WTC11 (cell line): ENCODE measurements around the gene EMX2. TPM values are rescaled to one million over a fixed set of nuclear protein-coding genes. Genes with fewer than 3 reads are reported as not detected.

Source experiments
- ATAC-seq: fragments of 200-7000 bp; cut with Tn5 transposase; 2 replicates; pipeline ENCODE4 v1.10.0; 2021; ENCODE audit warnings: mild to moderate bottlenecking, moderate library complexity
- CTCF ChIA-PET: fragments of 300-600 bp; sonication (Branson Sonifier 250); formaldehyde crosslinking; loops from one replicate; lab custom pipeline; 2021; ENCODE audit warnings: antibody characterized with exemption; lab: Charles Lee
- POLR2A ChIA-PET: fragments of 350-600 bp; sonication (Branson Sonifier 250); formaldehyde crosslinking; loops from one replicate; lab custom pipeline; 2021; ENCODE audit warnings: antibody characterized with exemption; lab: Charles Lee
- DNase-seq: peaks from one replicate; pipeline ENCODE4 v3.0.0; 2021; ENCODE audit warnings: low spot score
- H3K27ac Mint-ChIP-seq: 2 replicates; pipeline ENCODE4 v1.8.0; 2021; ENCODE audit warnings: mixed read lengths
- H3K27me3 Mint-ChIP-seq: 2 replicates; pipeline ENCODE4 v1.8.0; 2021; ENCODE audit warnings: low read depth, mild to moderate bottlenecking, moderate library complexity, mixed read lengths
- H3K36me3 Mint-ChIP-seq: 2 replicates; pipeline ENCODE4 v1.8.0; 2021; ENCODE audit warnings: mixed read lengths
- H3K4me1 Mint-ChIP-seq: 2 replicates; pipeline ENCODE4 v1.8.0; 2022; ENCODE audit warnings: mixed read lengths
- H3K4me3 Mint-ChIP-seq: 2 replicates; pipeline ENCODE4 v1.8.0; 2021; ENCODE audit warnings: mild to moderate bottlenecking, moderate library complexity, mixed read lengths
- H3K9me3 Mint-ChIP-seq: 2 replicates; pipeline ENCODE4 v1.8.0; 2021; ENCODE audit warnings: mixed read lengths
- ATF1 ChIP-seq: sonication (generic); formaldehyde crosslinking; IDR thresholded peaks from 2 replicates; pipeline ENCODE4 v1.8.1; 2023; ENCODE audit warnings: mild to moderate bottlenecking, moderate library complexity, missing genetic modification reagents
- ATF3 ChIP-seq: sonication (generic); formaldehyde crosslinking; conservative IDR thresholded peaks from 2 replicates; pipeline ENCODE4 v1.8.1; 2022; ENCODE audit warnings: mild to moderate bottlenecking, missing genetic modification reagents
- CBFB ChIP-seq: sonication (generic); formaldehyde crosslinking; IDR thresholded peaks from 2 replicates; pipeline ENCODE4 v1.8.1; 2022; ENCODE audit warnings: mild to moderate bottlenecking, low read depth, missing genetic modification reagents
- CREB1 ChIP-seq: sonication (generic); formaldehyde crosslinking; IDR thresholded peaks from 2 replicates; pipeline ENCODE4 v1.8.0; 2023; ENCODE audit warnings: mild to moderate bottlenecking, missing genetic modification reagents
- CREM ChIP-seq: sonication (generic); formaldehyde crosslinking; IDR thresholded peaks from 2 replicates; pipeline ENCODE4 v1.8.1; 2022; ENCODE audit warnings: mild to moderate bottlenecking, missing genetic modification reagents, moderate library complexity
- FOXP1 ChIP-seq: sonication (generic); formaldehyde crosslinking; IDR thresholded peaks from 2 replicates; pipeline ENCODE4 v1.8.0; 2022; ENCODE audit warnings: missing genetic modification reagents, mild to moderate bottlenecking, moderate library complexity, borderline replicate concordance
- GABPB1 ChIP-seq: sonication (generic); formaldehyde crosslinking; IDR thresholded peaks from 2 replicates; pipeline ENCODE4 v1.8.1; 2023; ENCODE audit warnings: mild to moderate bottlenecking, missing genetic modification reagents
- IRF1 ChIP-seq: sonication (generic); formaldehyde crosslinking; IDR thresholded peaks from 2 replicates; pipeline ENCODE4 v1.8.0; 2023; ENCODE audit warnings: missing genetic modification reagents
- JUN ChIP-seq: sonication (generic); formaldehyde crosslinking; IDR thresholded peaks from 2 replicates; pipeline ENCODE4 v1.8.0; 2023; ENCODE audit warnings: mild to moderate bottlenecking, missing genetic modification reagents
- KAT7 ChIP-seq: sonication (generic); formaldehyde crosslinking; IDR thresholded peaks from 2 replicates; pipeline ENCODE4 v1.8.1; 2023; ENCODE audit warnings: missing genetic modification reagents, mild to moderate bottlenecking, borderline replicate concordance
- MYBL2 ChIP-seq: sonication (generic); formaldehyde crosslinking; IDR thresholded peaks from 2 replicates; pipeline ENCODE4 v1.8.1; 2023; ENCODE audit warnings: mild to moderate bottlenecking, moderate library complexity, missing genetic modification reagents
- NFYB ChIP-seq: sonication (generic); formaldehyde crosslinking; conservative IDR thresholded peaks from 2 replicates; pipeline ENCODE4 v1.8.0; 2022; ENCODE audit warnings: low read depth, missing genetic modification reagents
- NR2C2 ChIP-seq: sonication (generic); formaldehyde crosslinking; IDR thresholded peaks from 2 replicates; pipeline ENCODE4 v1.8.0; 2022; ENCODE audit warnings: mild to moderate bottlenecking, missing genetic modification reagents
- OVOL2 ChIP-seq: fragments of 250-450 bp; sonication (Bioruptor Pico); IDR thresholded peaks from 2 replicates; pipeline ENCODE4 v1.9.0; 2021; ENCODE audit warnings: mild to moderate bottlenecking, borderline replicate concordance
- TEAD1 ChIP-seq: sonication (generic); formaldehyde crosslinking; IDR thresholded peaks from 2 replicates; pipeline ENCODE4 v1.8.0; 2022; ENCODE audit warnings: mild to moderate bottlenecking, missing genetic modification reagents
- ZBTB21 ChIP-seq: sonication (generic); formaldehyde crosslinking; IDR thresholded peaks from 2 replicates; pipeline ENCODE4 v1.8.1; 2023; ENCODE audit warnings: mild to moderate bottlenecking, missing genetic modification reagents, borderline replicate concordance
- ZMAT4 ChIP-seq: fragments of 250-450 bp; sonication (Bioruptor Pico); IDR thresholded peaks from 2 replicates; pipeline ENCODE4 v1.9.0; 2021; ENCODE audit warnings: mild to moderate bottlenecking
- ZNF138 ChIP-seq: sonication (generic); formaldehyde crosslinking; conservative IDR thresholded peaks from 2 replicates; pipeline ENCODE4 v1.8.1; 2022; ENCODE audit warnings: mild to moderate bottlenecking, moderate library complexity, missing genetic modification reagents
- ZNF219 ChIP-seq: sonication (generic); formaldehyde crosslinking; IDR thresholded peaks from 2 replicates; pipeline ENCODE4 v1.8.0; 2023; ENCODE audit warnings: missing genetic modification reagents, mild to moderate bottlenecking, borderline replicate concordance
- ZNF416 ChIP-seq: fragments of 250-450 bp; sonication (Bioruptor Pico); IDR thresholded peaks from 2 replicates; pipeline ENCODE4 v1.9.0; 2021; ENCODE audit warnings: mild to moderate bottlenecking, inconsistent platforms
- ZNF425 ChIP-seq: fragments of 250-450 bp; sonication (Bioruptor Pico); conservative IDR thresholded peaks from 2 replicates; pipeline ENCODE4 v1.9.0; 2021; ENCODE audit warnings: mild to moderate bottlenecking
- total RNA-seq: library from RNA; stranded (reverse); gene quantifications from 3 replicates; pipeline ENCODE4 v1.2.3, GENCODE V29; 2021
- TF ChIP-seq, protein P1 (sequence below): sonication (generic); formaldehyde crosslinking; IDR thresholded peaks from 2 replicates; pipeline ENCODE4 v1.8.1; 2022; ENCODE audit warnings: low read depth, missing genetic modification reagents, borderline replicate concordance
- TF ChIP-seq, protein P2 (sequence below): sonication (generic); formaldehyde crosslinking; IDR thresholded peaks from 2 replicates; pipeline ENCODE4 v1.8.1; 2023; ENCODE audit warnings: mild to moderate bottlenecking, missing genetic modification reagents, moderate library complexity
- TF ChIP-seq, protein P3 (sequence below): fragments of 200-600 bp; IDR thresholded peaks from 2 replicates; pipeline ENCODE4 v1.8.0; 2022; ENCODE audit warnings: antibody characterized with exemption

EMX2 gene
- total RNA-seq, 1 experiment from 2014 or later: not detected

- no peak for TF ChIP-seq IRF1 (CRISPR knock-in tag)
- TF ChIP-seq ZNF219 (CRISPR knock-in tag): no peak
- TF ChIP-seq OVOL2: no peak
- no peak for TF ChIP-seq JUN (CRISPR knock-in tag)
- TF ChIP-seq ATF1 (CRISPR knock-in tag): no peak
- TF ChIP-seq TEAD1: no peak
- TF ChIP-seq, protein P1, sequence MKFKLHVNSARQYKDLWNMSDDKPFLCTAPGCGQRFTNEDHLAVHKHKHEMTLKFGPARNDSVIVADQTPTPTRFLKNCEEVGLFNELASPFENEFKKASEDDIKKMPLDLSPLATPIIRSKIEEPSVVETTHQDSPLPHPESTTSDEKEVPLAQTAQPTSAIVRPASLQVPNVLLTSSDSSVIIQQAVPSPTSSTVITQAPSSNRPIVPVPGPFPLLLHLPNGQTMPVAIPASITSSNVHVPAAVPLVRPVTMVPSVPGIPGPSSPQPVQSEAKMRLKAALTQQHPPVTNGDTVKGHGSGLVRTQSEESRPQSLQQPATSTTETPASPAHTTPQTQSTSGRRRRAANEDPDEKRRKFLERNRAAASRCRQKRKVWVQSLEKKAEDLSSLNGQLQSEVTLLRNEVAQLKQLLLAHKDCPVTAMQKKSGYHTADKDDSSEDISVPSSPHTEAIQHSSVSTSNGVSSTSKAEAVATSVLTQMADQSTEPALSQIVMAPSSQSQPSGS (CRISPR knock-in tag): no peak
- no peak for TF ChIP-seq ZMAT4 (CRISPR knock-in tag)
- TF ChIP-seq NR2C2 (CRISPR knock-in tag): no peak
- TF ChIP-seq, protein P2, sequence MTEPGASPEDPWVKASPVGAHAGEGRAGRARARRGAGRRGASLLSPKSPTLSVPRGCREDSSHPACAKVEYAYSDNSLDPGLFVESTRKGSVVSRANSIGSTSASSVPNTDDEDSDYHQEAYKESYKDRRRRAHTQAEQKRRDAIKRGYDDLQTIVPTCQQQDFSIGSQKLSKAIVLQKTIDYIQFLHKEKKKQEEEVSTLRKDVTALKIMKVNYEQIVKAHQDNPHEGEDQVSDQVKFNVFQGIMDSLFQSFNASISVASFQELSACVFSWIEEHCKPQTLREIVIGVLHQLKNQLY (CRISPR knock-in tag): no peak
These were observed 25.9 kb upstream of the EMX2 start (continued) for GRCh38 chr10:117516681-117517080.

DNA sequence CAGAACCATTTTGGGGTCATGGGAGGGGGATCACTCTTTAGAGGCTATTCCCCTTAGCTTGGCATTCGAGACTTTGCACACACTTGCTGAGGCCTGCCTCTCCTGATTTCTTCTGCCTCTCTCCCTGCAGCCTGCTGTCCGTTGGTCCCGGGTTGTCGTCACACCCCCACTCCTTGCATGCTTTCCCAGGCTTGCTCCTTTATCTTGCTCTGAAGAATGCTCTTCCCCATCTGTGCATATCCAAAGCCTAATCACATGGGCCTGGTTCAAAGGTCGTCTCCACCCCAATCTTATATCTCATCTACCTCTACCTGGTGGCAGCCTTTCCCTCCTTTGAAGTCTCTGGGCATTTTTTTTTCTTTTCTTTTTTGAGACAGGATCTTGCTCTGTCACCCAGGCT lies 24.3 kb upstream of the EMX2 start:
- H3K9me3 Mint-ChIP-seq: no peaks in the 10 kb centered on the region
- H3K4me3 Mint-ChIP-seq: no peak overlapping the region
- no peaks in the 10 kb centered on the region for H3K36me3 Mint-ChIP-seq
- ATAC-seq: peak; percentile 34; the same call in 1 of the 2 replicates
- H3K27me3 Mint-ChIP-seq: peaks cover 5% of the 10 kb centered on the region
- ChIA-PET CTCF (interaction anchor here (1.2 to 1.7 kb wide), 2 partner anchors 22 to 75 kb away, joined by 4 to 5 read pairs; no protein-coding TSS in a partner anchor), POLR2A (no interaction called here)
- H3K27ac Mint-ChIP-seq: no peak overlapping the region
- TF ChIP-seq NFYB (CRISPR knock-in tag) (no peak), MYBL2 (CRISPR knock-in tag) (no peak), CREM (CRISPR knock-in tag) (no peak), ZNF425 (no peak)
- TF ChIP-seq, protein P3, sequence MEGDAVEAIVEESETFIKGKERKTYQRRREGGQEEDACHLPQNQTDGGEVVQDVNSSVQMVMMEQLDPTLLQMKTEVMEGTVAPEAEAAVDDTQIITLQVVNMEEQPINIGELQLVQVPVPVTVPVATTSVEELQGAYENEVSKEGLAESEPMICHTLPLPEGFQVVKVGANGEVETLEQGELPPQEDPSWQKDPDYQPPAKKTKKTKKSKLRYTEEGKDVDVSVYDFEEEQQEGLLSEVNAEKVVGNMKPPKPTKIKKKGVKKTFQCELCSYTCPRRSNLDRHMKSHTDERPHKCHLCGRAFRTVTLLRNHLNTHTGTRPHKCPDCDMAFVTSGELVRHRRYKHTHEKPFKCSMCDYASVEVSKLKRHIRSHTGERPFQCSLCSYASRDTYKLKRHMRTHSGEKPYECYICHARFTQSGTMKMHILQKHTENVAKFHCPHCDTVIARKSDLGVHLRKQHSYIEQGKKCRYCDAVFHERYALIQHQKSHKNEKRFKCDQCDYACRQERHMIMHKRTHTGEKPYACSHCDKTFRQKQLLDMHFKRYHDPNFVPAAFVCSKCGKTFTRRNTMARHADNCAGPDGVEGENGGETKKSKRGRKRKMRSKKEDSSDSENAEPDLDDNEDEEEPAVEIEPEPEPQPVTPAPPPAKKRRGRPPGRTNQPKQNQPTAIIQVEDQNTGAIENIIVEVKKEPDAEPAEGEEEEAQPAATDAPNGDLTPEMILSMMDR: no peak
- DNase-seq: no peak
- H3K4me1 Mint-ChIP-seq: peaks cover 4% of the 10 kb centered on the region

- ChIA-PET POLR2A (no interaction called here), CTCF (interaction anchor here (1.2 to 1.7 kb wide), 2 partner anchors 23 to 76 kb away, joined by 4 to 5 read pairs; no protein-coding TSS in a partner anchor)
- H3K4me1 Mint-ChIP-seq: peaks cover 4% of the 10 kb centered on the region
- H3K9me3 Mint-ChIP-seq: no peaks in the 10 kb centered on the region
- H3K36me3 Mint-ChIP-seq: no peaks in the 10 kb centered on the region
- TF ChIP-seq ZNF416 (no peak), MYBL2 (CRISPR knock-in tag) (no peak), ZNF138 (CRISPR knock-in tag) (no peak), ATF3 (no peak), ZBTB21 (CRISPR knock-in tag) (no peak), CBFB (CRISPR knock-in tag) (no peak), FOXP1 (CRISPR knock-in tag) (no peak), GABPB1 (CRISPR knock-in tag) (no peak), KAT7 (CRISPR knock-in tag) (no peak), CREB1 (CRISPR knock-in tag) (no peak)
- H3K4me3 Mint-ChIP-seq: no peak overlapping the region
- H3K27me3 Mint-ChIP-seq: peaks cover 16% of the 10 kb centered on the region
- no peak overlapping the region for H3K27ac Mint-ChIP-seq
- DNase-seq (no peak), ATAC-seq (no peak)
These were observed 23.3 kb upstream of the EMX2 start for GRCh38 chr10:117519286-117519685.
